Measurements from ENCODE around the gene PVALEF.
"Not testable (repeated sequence)": the region's sequence is repeated elsewhere in the genome, so short reads cannot be mapped to it uniquely, and the experiment has no call there.

Gene PVALEF

DNA sequence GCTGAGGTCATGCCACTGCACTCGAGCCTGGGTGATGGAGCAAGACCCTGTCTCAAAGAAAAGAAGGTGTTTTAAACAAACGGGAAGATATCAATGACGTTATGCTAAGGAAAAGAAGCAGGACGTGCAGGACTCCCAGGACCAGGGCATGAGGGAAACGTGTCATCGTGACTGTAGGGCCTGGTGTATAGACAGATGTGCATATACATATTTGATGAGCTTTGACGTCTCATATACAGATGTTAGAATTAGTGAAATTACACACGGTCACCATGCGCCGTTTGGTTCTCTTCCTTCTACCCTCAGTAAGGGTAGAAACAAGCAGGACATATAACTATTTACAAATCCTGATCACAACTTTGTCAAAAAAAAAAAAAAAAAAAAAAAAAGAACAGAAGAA is 17.6 kb upstream of the PVALEF start:
- no peak for DNase-seq

DNA sequence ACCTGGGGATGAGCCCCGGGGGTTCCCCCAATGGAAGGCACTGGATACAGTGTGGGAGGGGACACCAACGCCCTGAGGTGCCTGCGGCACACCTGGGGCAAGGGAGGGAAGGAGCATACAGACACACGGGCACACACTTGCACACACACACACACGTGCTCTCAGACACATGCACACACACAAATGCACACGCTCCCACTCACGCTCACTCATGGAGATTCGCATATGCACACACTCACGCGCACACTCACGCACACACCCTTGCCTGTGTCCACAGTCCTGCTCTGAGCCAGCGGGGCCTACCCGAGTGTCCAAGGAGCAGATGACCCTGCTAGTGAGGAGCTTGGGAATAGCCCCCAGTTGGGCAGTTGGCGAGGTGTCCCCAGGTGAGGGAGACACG is 16.7 kb upstream of the PVALEF start:
- no peak for DNase-seq

GRCh38 chr17:81148986-81149533 is 16.2 kb upstream of the PVALEF start:
- DNase-seq = no peak

- DNase-seq = no peak
Measured at GRCh38 chr17:81150377-81151077, 14.8 kb upstream of the PVALEF start.

DNA sequence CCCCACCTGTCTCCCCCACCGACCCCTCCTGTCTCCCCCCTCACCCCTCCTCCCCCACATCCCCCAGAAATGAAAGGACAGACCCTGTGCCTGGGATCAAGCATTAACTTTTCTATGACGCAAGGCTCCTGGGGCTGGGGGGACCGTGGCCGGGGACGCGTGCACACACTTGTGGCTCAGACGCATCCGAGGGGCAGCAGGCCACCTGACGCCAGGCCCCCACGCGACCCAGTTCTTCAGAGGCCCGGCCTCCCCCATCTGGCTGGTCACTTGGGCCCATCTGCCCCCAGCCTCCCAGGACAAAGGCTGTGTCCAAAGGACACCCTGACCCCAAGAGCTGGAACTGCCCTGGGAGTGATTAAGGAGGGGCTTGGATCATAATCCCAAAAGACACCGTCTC is 14.0 kb upstream of the PVALEF start:
- DNase-seq = no peak

GRCh38 chr17:81152288-81152828 is 12.9 kb upstream of the PVALEF start:
- DNase-seq = no peak

DNA sequence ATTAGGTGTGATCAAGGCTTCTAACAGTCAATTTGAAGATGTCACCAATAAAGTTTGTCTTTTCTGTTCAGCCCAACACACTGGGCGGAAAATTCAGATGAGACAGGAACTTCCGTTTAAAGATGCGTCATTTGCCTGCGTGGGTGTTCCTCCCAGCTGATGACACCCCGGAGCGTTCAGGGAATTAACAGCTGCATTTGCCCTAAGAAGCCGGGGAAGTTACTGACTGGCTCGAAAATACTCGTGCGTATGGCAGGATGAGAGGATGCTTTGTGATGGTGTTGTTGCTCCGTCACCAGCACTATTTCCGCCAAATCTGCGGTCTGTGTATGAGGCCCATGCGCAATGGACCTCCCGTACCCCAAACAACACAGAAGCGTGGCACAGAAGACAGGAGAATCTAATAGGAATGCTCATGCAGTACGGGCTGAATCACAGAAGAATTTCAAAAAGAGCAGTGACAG is 11.9 kb upstream of the PVALEF start:
- peak; percentile 84 for DNase-seq

DNA sequence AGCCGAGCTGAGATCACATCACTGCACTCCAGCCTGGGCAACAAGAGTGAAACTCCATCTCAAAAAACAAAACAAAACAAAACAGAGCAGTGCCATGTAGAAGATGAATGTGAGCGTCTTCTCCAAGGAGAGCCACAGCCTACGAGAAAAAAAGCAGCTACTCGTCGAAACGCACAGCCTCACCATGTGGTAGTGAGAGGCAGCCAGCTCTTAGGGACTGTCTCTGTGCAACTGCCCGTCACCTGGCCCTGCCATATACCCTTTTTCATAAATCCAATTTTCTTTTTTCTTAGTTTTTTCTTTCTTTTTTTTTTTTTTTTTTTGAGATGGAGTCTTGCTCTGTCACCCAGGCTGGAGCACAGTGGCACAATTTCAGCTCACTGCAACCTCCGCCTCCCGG is 11.3 kb upstream of the PVALEF start:
- not testable (repeated sequence) for DNase-seq

DNA sequence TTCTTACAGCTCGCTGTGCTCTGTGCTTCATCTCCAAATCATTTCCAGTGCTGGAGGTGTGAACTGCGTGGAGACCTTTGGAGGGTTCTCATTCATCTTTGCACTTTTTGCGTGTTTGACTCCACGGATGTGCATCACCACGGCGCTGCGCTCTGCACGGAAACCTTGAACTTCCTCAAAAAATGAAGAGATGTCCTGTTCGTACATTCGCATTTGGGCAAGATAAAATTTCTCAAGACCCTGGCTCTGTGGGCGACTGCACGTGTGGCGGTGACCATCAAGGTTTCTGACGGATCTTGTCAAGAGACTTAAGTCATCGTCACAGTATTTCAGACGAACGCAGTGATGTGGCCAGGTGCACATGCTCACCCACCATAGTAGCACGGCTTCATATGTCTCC is 10.3 kb upstream of the PVALEF start:
- DNase-seq = no peak

DNA sequence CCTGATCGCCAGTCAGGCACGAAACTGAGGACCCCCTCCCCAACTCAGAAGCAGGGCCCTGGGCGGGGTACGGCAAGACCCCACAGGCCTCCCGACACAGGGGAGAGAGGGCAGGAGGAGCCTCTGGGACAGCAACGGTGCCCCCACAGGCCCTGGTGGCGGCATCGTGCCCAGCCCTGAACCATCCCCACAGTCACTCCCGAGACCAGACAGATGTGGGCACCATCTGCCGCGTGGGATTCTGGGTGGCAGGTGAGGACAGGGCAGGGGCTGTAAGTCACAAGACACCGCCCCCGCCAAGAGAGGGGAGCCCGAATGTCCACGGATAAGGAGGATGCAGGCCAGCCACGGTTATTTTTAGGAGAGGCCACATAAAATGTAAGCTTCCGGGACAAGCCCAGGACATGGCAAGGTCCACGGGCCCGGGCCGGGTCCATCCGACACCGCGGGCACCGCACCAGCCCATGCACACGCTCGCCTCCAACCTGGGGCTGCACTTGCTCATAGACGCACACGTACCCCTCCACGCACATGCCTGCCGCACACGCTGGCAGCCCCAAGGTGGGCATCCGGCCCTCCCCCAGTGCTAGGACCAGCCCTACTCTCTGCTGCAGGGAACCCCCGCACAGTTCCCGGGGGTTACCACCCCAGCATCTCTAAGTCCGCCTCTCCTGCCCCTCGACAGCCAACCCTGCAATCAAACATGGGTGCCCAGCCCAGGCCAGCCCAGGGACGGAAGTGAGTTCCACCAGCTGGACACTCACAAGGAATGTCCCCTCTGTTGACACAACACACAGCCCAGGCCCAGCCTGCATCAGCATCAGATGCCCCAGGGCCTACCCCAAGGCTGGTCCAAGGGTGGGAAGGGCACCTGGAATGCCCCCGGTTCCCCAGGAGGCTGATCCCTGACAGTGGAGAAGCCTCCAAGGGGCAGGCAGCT is 8.2 kb upstream of the PVALEF start:
- no peak for DNase-seq

GRCh38 chr17:81157848-81158687 is 7.2 kb upstream of the PVALEF start:
- no peak for DNase-seq

GRCh38 chr17:81158688-81159590 is 6.4 kb upstream of the PVALEF start:
- no peak for DNase-seq

DNA sequence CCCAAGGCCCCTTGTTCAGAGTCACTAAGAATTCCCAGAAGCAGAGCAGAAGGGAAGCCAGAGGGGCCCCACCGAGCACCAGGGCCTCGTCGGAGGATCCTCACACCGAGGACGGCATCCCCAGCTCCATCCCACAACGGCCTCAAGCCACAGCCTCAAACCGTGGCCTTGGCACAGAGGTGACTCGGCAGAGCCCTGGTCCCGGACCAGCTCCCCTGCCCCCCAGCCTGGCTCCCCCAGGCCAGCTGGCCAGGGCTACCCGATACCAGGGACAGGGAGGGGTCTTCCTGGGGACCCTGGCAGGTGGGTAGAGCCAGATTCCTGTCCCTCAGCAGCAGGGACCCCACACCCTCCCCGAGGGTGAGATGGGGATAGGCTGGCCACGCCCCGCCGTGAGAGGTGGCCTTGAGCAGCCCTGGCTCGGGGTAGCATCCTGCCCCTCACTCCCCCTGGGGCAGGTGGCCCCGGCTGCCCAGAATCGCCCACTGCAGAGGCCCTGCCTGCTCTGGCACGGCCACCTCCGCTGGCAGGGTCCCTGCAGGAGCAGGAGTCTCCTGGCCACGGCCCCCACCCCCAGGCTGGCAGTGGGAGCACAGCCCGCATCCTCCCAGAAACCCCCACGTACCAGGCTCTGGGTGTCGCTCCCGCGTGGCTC is 5.6 kb upstream of the PVALEF start:
- DNase-seq = no peak

GRCh38 chr17:81160306-81160705 is 5.0 kb upstream of the PVALEF start:
- DNase-seq = peak; percentile 27

DNA sequence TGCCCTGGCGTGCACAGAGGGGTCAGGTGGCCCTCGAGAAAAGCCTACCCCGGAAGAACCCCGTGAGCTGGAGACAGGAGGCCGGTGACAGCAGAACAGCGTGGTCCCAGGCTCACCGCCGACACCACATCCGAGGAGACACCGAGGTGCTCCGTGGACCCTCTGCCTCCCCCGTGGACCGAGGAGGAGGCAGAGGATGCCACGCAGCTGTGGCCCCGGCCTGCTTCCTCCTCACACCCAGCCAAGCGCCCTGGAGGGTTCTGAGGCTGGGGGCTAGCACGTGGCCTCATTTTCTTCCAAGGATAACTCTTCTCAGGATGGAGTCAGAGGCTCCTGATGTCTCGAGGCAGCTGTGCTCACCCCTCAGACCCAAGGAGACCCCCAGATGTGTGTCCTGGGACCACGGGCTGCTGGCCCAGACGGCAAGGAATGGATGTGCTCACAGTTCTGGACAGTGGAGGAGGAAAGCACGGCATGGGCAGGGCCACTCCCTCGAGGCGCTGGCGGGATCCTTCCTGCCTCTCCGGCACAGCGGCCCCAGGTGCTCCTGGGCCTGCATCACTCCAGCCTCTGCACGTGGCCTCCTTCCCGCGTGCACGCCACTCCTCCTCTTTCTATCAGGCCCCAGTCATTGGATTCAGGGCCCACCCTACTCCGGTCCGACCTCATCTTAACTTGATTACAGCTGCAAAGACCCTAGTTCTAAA is 4.4 kb upstream of the PVALEF start:
- DNase-seq = no peak

DNA sequence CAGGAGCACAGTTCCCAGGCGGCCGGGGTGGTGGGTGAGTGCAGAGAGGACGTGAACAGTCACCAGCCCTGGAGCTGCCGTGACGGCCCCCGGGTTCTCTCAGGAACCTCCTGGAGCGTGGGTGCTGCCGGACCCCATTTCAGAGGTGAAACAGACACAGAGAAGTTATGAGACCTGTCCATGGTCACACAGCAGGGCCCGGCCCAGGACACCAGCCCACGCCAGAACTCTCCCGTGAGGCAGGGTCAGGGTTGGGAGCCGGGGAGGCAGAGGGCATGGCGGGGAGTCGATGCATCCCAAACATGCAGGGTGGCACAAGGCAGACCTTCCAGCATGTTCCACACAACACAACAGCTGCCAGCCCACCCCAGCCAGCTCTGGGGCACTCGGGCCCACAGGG is 3.8 kb upstream of the PVALEF start:
- no peak for DNase-seq

GRCh38 chr17:81161972-81162371 is 3.3 kb upstream of the PVALEF start:
- no peak for DNase-seq

DNA sequence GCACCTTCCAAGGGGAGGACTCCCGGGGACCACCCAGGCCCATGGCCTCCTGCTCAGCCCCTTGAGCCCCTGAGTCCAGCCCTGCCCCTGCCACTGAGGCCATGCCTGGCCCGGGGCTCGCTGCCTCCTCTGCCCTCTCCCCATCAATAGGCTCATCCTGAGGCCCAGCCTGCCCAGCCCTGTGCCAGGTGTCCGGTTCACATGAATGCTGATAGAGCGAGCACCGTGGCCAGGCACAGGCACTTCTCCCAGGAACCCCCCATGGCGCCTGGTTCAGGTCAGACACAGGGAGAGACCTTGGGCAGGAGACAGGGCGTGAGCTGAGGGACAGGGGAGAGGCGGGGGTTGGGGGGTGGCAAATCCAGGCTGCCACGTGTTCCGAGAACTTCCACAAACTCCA is 2.8 kb upstream of the PVALEF start:
- DNase-seq = no peak

GRCh38 chr17:81163051-81163695 is 2.1 kb upstream of the PVALEF start:
- DNase-seq = no peak
